GM12878 (cell line): ENCODE data around the gene BTK. TPM values are rescaled to one million over a fixed set of nuclear protein-coding genes. Genes with fewer than 3 reads are reported as not detected.

Experiments used
- ATAC-seq: fragments of 200-7000 bp; cut with Tn5 transposase; 3 replicates; pipeline ENCODE4 v1.9.1; 2020; ENCODE audit warnings: mild to moderate bottlenecking, moderate library complexity
- BruUV-seq: library from RNA; stranded (reverse); fragments of 400-500 nt; replicated peaks from 2 replicates; lab custom pipeline; 2021; lab: Mats Ljungman, UMichigan
- CTCF ChIA-PET: fragments of 300-600 bp; sonication (Branson Sonifier 250); formaldehyde crosslinking; extraction: SDS; loops from one replicate; lab custom pipeline; 2021; ENCODE audit warnings: inconsistent platforms; lab: Yijun Ruan, JAX
- POLR2A ChIA-PET: fragments of 350-600 bp; formaldehyde crosslinking; extraction: SDS; loops from one replicate; lab custom pipeline; 2021; ENCODE audit warnings: inconsistent platforms; lab: Charles Lee
- RAD21 ChIA-PET: fragments of 300-600 bp; sonication (Branson Sonifier 250); formaldehyde crosslinking; loops from one replicate; lab custom pipeline; 2023; ENCODE audit warnings: antibody characterized with exemption; ENCODE audit not compliant: unreplicated experiment; lab: Charles Lee
- SMC1A ChIA-PET: fragments of 300-600 bp; sonication (Branson Sonifier 250); formaldehyde crosslinking; loops from one replicate; lab custom pipeline; 2023; ENCODE audit not compliant: unreplicated experiment, uncharacterized antibody; lab: Charles Lee
- DNase-seq: peaks from one replicate; pipeline ENCODE4 v3.0.0-alpha.2; 2011; ENCODE audit warnings: low read depth, low spot score
- FAIRE-seq: peaks from 3 replicates; lab custom pipeline; 2011; peaks lifted over from hg19 to GRCh38; lab: Jason Lieb, UNC
- H2AFZ ChIP-seq: 2 replicates; pipeline ENCODE4 v1.6.0; 2011; ENCODE audit warnings: low read depth, low read length, control low read depth; ENCODE audit not compliant: control insufficient read depth
- H3K27ac ChIP-seq: 2 replicates; pipeline ENCODE4 v1.5.1; 2011; ENCODE audit warnings: control low read depth; ENCODE audit not compliant: control insufficient read depth, insufficient read depth
- H3K27me3 ChIP-seq, 2 experiments: replicated peaks in 1 of 2; 2 replicates each; pipeline versions ENCODE4 v1.6.0 to v1.6.1; 2011; ENCODE audit warnings: low read length in 1 of 2; ENCODE audit not compliant: control insufficient read depth in 2 of 2, insufficient read depth in 2 of 2
- H3K36me3 ChIP-seq, 2 experiments: 2 replicates each; pipeline ENCODE4 v1.5.1; 2011; ENCODE audit warnings: low read length in 1 of 2; ENCODE audit not compliant: control insufficient read depth in 2 of 2, insufficient read depth in 2 of 2
- H3K4me1 ChIP-seq: 2 replicates; pipeline ENCODE4 v1.6.1; 2011; ENCODE audit warnings: mild to moderate bottlenecking, low read length, moderate library complexity, mixed read lengths; ENCODE audit not compliant: control insufficient read depth, insufficient read depth
- H3K4me2 ChIP-seq: 2 replicates; pipeline ENCODE4 v1.6.0; 2011; ENCODE audit warnings: control low read depth; ENCODE audit not compliant: control insufficient read depth, insufficient read depth
- H3K4me3 ChIP-seq: fragments of 200-600 bp; sonication (generic); 2 replicates; pipeline ENCODE4 v1.5.1; 2016
- H3K79me2 ChIP-seq: 2 replicates; pipeline ENCODE4 v1.6.0; 2011; ENCODE audit warnings: low read length; ENCODE audit not compliant: control insufficient read depth, insufficient read depth
- H3K9ac ChIP-seq: 2 replicates; pipeline ENCODE4 v1.8.0; 2011; ENCODE audit warnings: low read length, control low read depth, mixed read lengths; ENCODE audit not compliant: control insufficient read depth, insufficient read depth
- H3K9me3 ChIP-seq: replicated peaks from 3 replicates; pipeline ENCODE4 v1.5.1; 2011; ENCODE audit warnings: mild to moderate bottlenecking, low read length; ENCODE audit not compliant: control insufficient read depth, insufficient read depth
- H4K20me1 ChIP-seq: 2 replicates; pipeline ENCODE4 v1.6.0; 2011; ENCODE audit not compliant: control insufficient read depth, insufficient read depth
- ASH2L ChIP-seq: fragments of 300-600, 200-600 bp; sonication (generic); IDR thresholded peaks from 2 replicates; pipeline ENCODE4 v1.6.1; 2017; ENCODE audit warnings: low read depth, mild to moderate bottlenecking, borderline replicate concordance
- BCL11A ChIP-seq: IDR thresholded peaks from 2 replicates; pipeline ENCODE4 v1.6.1; 2011; ENCODE audit warnings: low read depth, low read length
- BHLHE40 ChIP-seq, 2 experiments: fragments of 450-650 bp in 1 of 2; IDR thresholded peaks; 2 replicates each; pipeline ENCODE4 v1.6.1; 2011 to 2017; ENCODE audit warnings: low read depth in 2 of 2, borderline replicate concordance in 1 of 2, improper control_type of control experiment in 1 of 2, low read length in 1 of 2, mild to moderate bottlenecking in 1 of 2
- IRF5 ChIP-seq: fragments of 450-650 bp; IDR thresholded peaks from 2 replicates; pipeline ENCODE4 v1.6.1; 2017; ENCODE audit warnings: borderline replicate concordance
- MEF2B ChIP-seq: fragments of 450-650 bp; IDR thresholded peaks from 2 replicates; pipeline ENCODE4 v1.6.1; 2018; ENCODE audit warnings: mild to moderate bottlenecking, moderate library complexity; ENCODE audit not compliant: partially characterized antibody, poor library complexity, severe bottlenecking
- PAX8 ChIP-seq: fragments of 450-650 bp; IDR thresholded peaks from 2 replicates; pipeline ENCODE4 v1.6.1; 2017; ENCODE audit warnings: mild to moderate bottlenecking, moderate library complexity
- RCOR1 ChIP-seq: conservative IDR thresholded peaks from 2 replicates; pipeline ENCODE4 v1.6.1; 2012; ENCODE audit warnings: low read depth, low read length, improper control_type of control experiment
- SIN3A ChIP-seq: IDR thresholded peaks from 2 replicates; pipeline ENCODE4 v1.6.1; 2012; ENCODE audit warnings: low read depth, low read length, improper control_type of control experiment
- SMC3 ChIP-seq: IDR thresholded peaks from 2 replicates; pipeline ENCODE4 v1.6.1; 2011; ENCODE audit warnings: low read length, improper control_type of control experiment, borderline replicate concordance
- SREBF1 ChIP-seq: IDR thresholded peaks from 2 replicates; pipeline ENCODE4 v1.6.1; 2012; ENCODE audit warnings: mild to moderate bottlenecking, low read length
- ZNF217 ChIP-seq: fragments of 450-650 bp; IDR thresholded peaks from 2 replicates; pipeline ENCODE4 v1.6.1; 2017; ENCODE audit warnings: antibody characterized with exemption, mild to moderate bottlenecking
- ZNF274 ChIP-seq: IDR thresholded peaks from one replicate; pipeline ENCODE4 v1.8.0; 2011; ENCODE audit not compliant: insufficient read length, insufficient read depth
- WGBS: methylation state at CpG from one replicate; pipeline ENCODE4 v1.1.6; 2016; ENCODE audit warnings: low lambda C conversion rate; ENCODE audit not compliant: insufficient replicate concordance, insufficient coverage; ENCODE audit errors: missing lambda C conversion rate; 5-methylcytosine and 5-hydroxymethylcytosine counted together
- in situ Hi-C: fragments of 300-500 bp; cut with MboI; formaldehyde crosslinking; loops from 9 replicates; pipeline ENCODE4 v1.14.3; 2018; ENCODE audit warnings: mixed read lengths
- intact Hi-C: fragments of 100-400 bp; cut with micrococcal nuclease; formaldehyde crosslinking; loops from one replicate; pipeline ENCODE4 v1.14.2; 2022; ENCODE audit not compliant: unreplicated experiment
- polyA plus RNA-seq, 11 experiments: library from polyadenylated mRNA; depleted of rRNA in 4 of 11; unstranded in 6 of 11; stranded (reverse) in 5 of 11; fragments of >200 nt; fragmentation: Nextera tagmentation in 4 of 11; fragmentation: Illumina TruSeq in 1 of 11; extraction: Ambion mirVana in 4 of 11; extraction: Trizol in 1 of 11; gene quantifications; 1 replicate in 1 of 11; 2 replicates in 10 of 11; pipeline versions ENCODE4 v1.2.1 to v1.2.3, GENCODE V29; 2011 to 2016; ENCODE audit warnings: inconsistent platforms in 2 of 11, missing spikeins in 2 of 11, low read depth in 1 of 11
- total RNA-seq, 4 experiments: library from RNA; depleted of rRNA in 3 of 4; stranded (reverse); fragments of >200 nt in 3 of 4; fragmentation: Illumina TruSeq in 1 of 4; extraction: Trizol in 1 of 4; gene quantifications; 2 replicates each; pipeline versions ENCODE4 v1.2.1 to v1.2.3, GENCODE V29; 2013 to 2021
- TF ChIP-seq, protein P1 (sequence below): fragments of 450-650 bp; IDR thresholded peaks from 2 replicates; pipeline ENCODE4 v1.6.1; 2017; ENCODE audit warnings: mild to moderate bottlenecking, moderate library complexity
- TF ChIP-seq, protein P2 (sequence below): fragments of 450-650 bp; IDR thresholded peaks from 2 replicates; pipeline ENCODE4 v1.6.1; 2014; ENCODE audit warnings: mild to moderate bottlenecking

BTK gene
- total and polyA plus RNA-seq, 10 of the 15 experiments (the other 5 are each of a cell fraction or from before 2014, with no cell fraction given): 24.0 to 154 (median 88.9) TPM

GRCh38 chrX:101390664-101391525 is 4.9 kb upstream of the BTK start, which contains the start of gene RPL36A:
Gene RPL36A (plus strand): TSS chrX:101391011. CDS start chrX:101391044, 33 bp downstream.
- DNase-seq: peak; percentile 63
- H3K27ac ChIP-seq: peak within 1 kb of the TSS; percentile 76
- peak within 1 kb of the TSS; percentile 72 for H3K4me2 ChIP-seq
- FAIRE-seq: no peak
- ATAC-seq: peak; percentile 85
- ChIA-PET POLR2A (interaction anchor here (1.2 to 2.6 kb wide), 4 partner anchors 14 to 43 kb away, joined by 3 to 12 read pairs (median 6); partner anchors contain the start of genes GLA and TIMM8A), SMC1A (interaction anchor here (1.1 to 2.0 kb wide), 4 partner anchors 22 to 42 kb away, joined by 4 to 6 read pairs (median 5); partner anchors contain the start of gene TIMM8A), RAD21 (interaction anchor here (1.0 kb wide), 1 partner anchor 42 kb away, joined by 4 read pairs; the partner anchor contains the start of gene TIMM8A), CTCF (interaction anchor here (0.6 to 2.1 kb wide), 8 partner anchors 11 to 42 kb away, joined by 3 to 9 read pairs (median 4); partner anchors contain the start of gene TIMM8A)
- H3K9me3 ChIP-seq: no peaks in the 10 kb centered on the region
- H4K20me1 ChIP-seq: no peaks in the 10 kb centered on the region
- H3K79me2 ChIP-seq: peaks cover 28% of the 10 kb centered on the region
- in situ Hi-C loops (no loop called here), intact Hi-C loops (loop anchor here (2.0 to 5.0 kb wide), 2 partner anchors 18 to 569 kb away; partner anchors contain the start of genes CSTF2 and HNRNPH2)
- WGBS: 28% methylated on average over 47 of the region's 47 CpGs
- no peaks in the 10 kb centered on the region; a peak in 1 of 4 replicates for H3K36me3 ChIP-seq
- H2AFZ ChIP-seq: peak within 1 kb of the TSS; percentile 85
- no peaks in the 10 kb centered on the region for H3K4me1 ChIP-seq
- no peaks in the 10 kb centered on the region for H3K27me3 ChIP-seq
- H3K9ac ChIP-seq: peak within 1 kb of the TSS; percentile 88
- peak within 1 kb of the TSS; percentile 72 for H3K4me3 ChIP-seq
- TSS peak; percentile 79 for BruUV-seq
- TF ChIP-seq BCL11A: no peak
- TF ChIP-seq ZNF274: no peak
- 0 out of 2 replicates have a peak, but pooled peaks have one; percentile 8 for TF ChIP-seq SMC3
- no peak for TF ChIP-seq ASH2L
- TF ChIP-seq RCOR1: no peak
- TF ChIP-seq IRF5: no peak
- TF ChIP-seq, protein P1, sequence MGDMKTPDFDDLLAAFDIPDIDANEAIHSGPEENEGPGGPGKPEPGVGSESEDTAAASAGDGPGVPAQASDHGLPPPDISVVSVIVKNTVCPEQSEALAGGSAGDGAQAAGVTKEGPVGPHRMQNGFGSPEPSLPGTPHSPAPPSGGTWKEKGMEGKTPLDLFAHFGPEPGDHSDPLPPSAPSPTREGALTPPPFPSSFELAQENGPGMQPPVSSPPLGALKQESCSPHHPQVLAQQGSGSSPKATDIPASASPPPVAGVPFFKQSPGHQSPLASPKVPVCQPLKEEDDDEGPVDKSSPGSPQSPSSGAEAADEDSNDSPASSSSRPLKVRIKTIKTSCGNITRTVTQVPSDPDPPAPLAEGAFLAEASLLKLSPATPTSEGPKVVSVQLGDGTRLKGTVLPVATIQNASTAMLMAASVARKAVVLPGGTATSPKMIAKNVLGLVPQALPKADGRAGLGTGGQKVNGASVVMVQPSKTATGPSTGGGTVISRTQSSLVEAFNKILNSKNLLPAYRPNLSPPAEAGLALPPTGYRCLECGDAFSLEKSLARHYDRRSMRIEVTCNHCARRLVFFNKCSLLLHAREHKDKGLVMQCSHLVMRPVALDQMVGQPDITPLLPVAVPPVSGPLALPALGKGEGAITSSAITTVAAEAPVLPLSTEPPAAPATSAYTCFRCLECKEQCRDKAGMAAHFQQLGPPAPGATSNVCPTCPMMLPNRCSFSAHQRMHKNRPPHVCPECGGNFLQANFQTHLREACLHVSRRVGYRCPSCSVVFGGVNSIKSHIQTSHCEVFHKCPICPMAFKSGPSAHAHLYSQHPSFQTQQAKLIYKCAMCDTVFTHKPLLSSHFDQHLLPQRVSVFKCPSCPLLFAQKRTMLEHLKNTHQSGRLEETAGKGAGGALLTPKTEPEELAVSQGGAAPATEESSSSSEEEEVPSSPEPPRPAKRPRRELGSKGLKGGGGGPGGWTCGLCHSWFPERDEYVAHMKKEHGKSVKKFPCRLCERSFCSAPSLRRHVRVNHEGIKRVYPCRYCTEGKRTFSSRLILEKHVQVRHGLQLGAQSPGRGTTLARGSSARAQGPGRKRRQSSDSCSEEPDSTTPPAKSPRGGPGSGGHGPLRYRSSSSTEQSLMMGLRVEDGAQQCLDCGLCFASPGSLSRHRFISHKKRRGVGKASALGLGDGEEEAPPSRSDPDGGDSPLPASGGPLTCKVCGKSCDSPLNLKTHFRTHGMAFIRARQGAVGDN: peak; percentile 49; the same call in 1 of the 2 replicates
- TF ChIP-seq BHLHE40 (IDR thresholded peaks at IDR 0.05; ENCODE audit: borderline replicate concordance in 1 of 2, low read depth in 2 of 2, low read length in 1 of 2): 0 out of 4 replicates have a peak, but pooled peaks of 1 of the 2 experiments have one; percentile 27
- TF ChIP-seq SREBF1: no peak
- TF ChIP-seq, protein P2, sequence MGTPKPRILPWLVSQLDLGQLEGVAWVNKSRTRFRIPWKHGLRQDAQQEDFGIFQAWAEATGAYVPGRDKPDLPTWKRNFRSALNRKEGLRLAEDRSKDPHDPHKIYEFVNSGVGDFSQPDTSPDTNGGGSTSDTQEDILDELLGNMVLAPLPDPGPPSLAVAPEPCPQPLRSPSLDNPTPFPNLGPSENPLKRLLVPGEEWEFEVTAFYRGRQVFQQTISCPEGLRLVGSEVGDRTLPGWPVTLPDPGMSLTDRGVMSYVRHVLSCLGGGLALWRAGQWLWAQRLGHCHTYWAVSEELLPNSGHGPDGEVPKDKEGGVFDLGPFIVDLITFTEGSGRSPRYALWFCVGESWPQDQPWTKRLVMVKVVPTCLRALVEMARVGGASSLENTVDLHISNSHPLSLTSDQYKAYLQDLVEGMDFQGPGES: no peak
- TF ChIP-seq MEF2B: peak; percentile 21
- TF ChIP-seq ZNF217: no peak
- TF ChIP-seq SIN3A: peak; percentile 84; the same call in 1 of the 2 replicates
- no peak for TF ChIP-seq PAX8
